Measurements from ENCODE around the gene KMT5B.

Gene KMT5B

DNA sequence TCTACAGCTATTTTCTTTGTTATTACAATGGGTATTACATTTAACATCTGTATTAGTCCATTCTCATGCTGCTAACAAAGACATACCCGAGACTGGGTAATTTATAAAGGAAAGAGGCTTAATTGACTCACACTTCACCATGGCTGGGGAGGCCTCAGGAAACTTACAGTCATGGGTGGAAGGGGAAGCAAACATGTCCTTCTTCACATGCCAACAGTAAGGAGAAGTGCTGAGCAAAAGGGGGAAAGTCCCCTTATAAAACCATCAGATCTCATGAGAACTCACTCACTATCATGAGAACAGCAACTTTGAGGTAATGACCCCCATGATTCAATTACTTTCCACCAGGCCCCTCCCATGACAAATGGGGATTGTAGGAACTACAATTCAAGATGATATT, 16.5 kb upstream of the KMT5B start:
- no peak for TF ChIP-seq GATA3 (IDR thresholded peaks at IDR 0.05; ENCODE audit: low read depth, low read length)
- no peak for TF ChIP-seq GATA2 (IDR thresholded peaks at IDR 0.05; ENCODE audit: low read depth, low read length)

DNA sequence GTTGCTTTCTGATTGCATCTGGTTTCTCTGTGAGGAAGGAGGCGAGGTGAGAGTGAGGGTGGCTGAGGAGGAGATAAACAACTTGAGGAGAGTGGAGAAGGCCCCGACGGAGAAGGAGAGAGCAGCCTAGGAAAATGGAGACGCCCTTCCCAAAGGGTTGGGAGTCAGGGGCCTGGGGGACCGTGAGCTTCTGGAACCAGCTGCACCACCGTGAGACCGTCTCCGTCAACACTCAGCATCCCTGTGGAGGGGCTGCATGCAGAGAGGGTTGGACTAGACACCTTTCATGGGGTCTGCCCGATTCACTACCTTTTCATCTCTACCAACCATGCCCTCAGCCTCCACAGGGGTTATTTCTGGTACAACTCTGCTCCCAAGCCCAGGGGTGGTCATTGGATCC, 13.3 kb upstream of the KMT5B start:
- TF ChIP-seq GATA2 (IDR thresholded peaks at IDR 0.05; ENCODE audit: low read depth, low read length) = no peak
- TF ChIP-seq GATA3 (IDR thresholded peaks at IDR 0.05; ENCODE audit: low read depth, low read length) = no peak

DNA sequence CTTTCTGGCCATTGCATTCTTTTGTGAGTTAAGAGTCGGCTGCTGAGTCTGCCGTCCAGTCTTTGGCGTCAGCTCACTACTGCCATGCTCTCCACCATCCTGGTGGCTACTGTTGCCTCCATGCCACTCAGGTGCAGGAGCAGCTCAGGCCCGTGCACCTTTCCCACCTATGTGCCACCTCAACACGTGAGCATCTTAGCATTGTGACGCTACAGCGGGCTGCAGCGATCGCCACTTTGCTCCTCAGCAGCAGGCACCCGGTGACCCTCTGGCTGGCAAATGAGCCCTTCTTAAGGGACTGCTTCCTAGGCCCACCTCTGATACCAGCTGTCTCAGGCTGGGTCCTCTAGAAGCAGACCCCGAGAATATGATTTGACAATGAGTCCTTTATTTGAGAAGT, 11.5 kb upstream of the KMT5B start:
- TF ChIP-seq GATA2 (IDR thresholded peaks at IDR 0.05; ENCODE audit: low read depth, low read length) (no peak), GATA3 (IDR thresholded peaks at IDR 0.05; ENCODE audit: low read depth, low read length) (no peak)

DNA sequence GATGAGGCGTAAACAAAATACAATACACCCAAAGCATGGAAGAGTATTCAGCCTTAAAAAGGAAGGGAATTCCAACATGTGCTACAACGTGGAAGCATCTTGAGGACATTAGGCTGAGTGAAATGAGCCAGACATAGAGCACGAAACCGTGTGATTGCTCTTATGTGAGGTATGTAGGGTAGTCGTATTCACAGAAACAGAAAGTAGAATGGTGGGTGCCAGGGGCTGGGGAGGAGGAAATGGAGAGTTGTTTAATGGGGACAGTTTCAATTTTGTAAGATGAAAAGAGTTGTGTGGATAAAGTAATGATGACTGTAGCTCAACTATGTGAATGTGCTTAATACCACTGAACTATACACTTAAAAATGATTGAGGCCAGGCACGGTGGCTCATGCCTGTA, 10.2 kb upstream of the KMT5B start:
- TF ChIP-seq GATA2 (IDR thresholded peaks at IDR 0.05; ENCODE audit: low read depth, low read length) (no peak), GATA3 (IDR thresholded peaks at IDR 0.05; ENCODE audit: low read depth, low read length) (no peak)

DNA sequence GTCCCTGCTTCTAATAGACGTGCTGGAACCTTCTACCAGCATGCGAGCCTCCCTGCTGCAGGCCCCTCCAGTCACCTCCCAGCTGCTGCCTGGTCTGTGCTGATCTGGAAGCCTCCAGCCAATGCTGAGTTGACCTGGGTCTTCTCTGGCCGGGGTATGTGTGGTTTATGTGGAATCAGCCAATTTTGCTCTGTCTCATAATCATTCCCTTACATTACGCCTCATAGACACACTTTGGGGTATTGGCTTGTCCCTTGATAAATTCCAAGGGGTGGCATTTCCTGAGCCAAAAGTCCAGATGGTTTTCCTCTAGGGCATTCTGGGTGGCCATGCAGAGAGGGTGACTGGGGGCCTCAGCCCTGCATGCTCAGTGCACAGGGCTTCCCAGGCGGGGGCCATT, 8.3 kb upstream of the KMT5B start:
- TF ChIP-seq GATA2 (IDR thresholded peaks at IDR 0.05; ENCODE audit: low read depth, low read length) (no peak), GATA3 (IDR thresholded peaks at IDR 0.05; ENCODE audit: low read depth, low read length) (no peak)

DNA sequence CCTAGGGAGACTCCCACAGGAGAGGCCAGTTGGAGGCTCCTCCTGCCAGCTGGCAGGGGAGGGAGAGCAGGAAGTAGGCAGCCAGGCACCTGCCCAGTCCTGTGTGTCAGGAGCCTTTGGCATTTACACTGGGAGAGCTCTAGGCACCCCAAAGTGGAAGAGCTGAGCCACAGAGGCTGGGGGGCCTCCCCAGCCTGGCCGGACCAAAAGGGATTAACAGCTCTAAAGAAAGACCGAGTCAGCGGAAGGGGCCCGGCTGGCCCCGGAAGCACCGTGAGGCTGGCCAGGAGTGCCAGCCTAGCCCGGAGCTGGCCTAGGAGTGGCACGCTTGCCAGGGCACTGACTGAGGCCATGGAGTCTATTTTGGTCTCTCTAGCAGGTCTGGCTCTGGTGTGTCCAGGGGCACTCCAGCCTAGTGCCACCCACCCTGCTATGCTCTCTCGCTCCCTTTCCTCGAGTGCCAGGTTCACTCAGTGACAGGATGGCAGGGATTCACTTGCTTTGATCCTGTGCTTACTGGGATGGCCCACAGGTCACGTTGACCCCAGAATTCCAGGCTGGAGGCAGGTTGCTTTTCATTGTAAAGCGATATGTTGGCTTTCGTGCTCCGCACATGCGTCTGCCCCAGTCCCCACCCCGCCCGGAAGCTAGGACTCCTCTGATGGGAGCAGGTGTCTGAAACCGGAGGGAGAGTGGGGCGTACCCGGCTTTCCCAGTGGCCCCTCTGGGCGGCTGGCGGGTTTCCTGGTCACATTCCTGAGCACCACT, 3.3 kb upstream of the KMT5B start:
- TF ChIP-seq GATA2 (IDR thresholded peaks at IDR 0.05; ENCODE audit: low read depth, low read length) (no peak), GATA3 (IDR thresholded peaks at IDR 0.05; ENCODE audit: low read depth, low read length) (no peak)

DNA sequence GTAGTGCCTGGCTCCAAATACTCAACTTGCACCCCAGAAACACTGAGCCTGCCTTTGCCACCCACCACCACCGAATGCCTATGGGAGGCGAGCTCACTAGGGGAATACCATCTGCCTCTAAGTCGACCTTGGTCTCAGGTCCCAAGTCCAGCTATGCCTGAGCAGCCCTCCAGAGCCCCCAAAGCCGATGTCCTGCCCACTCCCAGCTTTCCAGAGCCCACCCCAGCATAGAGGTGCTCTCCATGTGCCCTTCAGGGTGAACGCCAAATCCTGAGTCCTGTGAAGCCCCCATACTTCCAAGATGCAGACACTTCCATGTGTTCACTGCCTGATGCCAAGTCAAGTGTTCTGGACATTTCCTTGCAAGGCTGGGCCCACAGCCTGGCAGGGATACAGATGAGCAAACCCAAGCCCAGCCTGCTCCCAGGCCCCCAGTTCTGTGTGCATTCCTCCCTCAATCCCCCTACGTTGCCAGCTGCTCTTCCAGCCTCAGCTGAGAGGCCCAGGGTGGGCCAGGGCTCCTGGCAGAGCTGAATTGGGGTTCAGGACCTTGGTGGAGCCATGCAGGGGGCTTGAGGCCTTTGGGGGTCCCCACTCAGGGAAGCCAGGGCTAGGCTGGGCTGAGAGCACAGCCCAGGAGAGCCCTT, 2.6 kb upstream of the KMT5B start:
- TF ChIP-seq GATA3 (IDR thresholded peaks at IDR 0.05; ENCODE audit: low read depth, low read length) (no peak), GATA2 (IDR thresholded peaks at IDR 0.05; ENCODE audit: low read depth, low read length) (no peak)

DNA sequence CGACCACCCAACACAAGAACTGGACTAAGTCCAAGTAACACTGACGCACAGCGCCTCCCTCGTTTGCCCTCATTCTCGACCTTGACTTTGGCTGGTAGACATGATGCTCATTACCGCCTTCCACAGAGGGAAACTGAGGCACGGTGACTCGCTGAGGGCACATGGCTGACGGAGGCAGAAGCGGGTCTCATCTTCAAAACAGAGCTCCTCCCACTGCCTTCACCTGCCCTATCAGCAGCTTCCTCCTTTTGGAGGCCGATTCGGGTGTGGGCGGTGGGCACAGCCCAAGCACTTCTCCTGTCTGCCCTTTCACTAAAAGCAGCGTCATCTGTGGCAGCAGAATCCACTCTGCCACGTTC, 2.0 kb upstream of the KMT5B start:
- TF ChIP-seq GATA2 (IDR thresholded peaks at IDR 0.05; ENCODE audit: low read depth, low read length) = no peak
- no peak for TF ChIP-seq GATA3 (IDR thresholded peaks at IDR 0.05; ENCODE audit: low read depth, low read length)

DNA sequence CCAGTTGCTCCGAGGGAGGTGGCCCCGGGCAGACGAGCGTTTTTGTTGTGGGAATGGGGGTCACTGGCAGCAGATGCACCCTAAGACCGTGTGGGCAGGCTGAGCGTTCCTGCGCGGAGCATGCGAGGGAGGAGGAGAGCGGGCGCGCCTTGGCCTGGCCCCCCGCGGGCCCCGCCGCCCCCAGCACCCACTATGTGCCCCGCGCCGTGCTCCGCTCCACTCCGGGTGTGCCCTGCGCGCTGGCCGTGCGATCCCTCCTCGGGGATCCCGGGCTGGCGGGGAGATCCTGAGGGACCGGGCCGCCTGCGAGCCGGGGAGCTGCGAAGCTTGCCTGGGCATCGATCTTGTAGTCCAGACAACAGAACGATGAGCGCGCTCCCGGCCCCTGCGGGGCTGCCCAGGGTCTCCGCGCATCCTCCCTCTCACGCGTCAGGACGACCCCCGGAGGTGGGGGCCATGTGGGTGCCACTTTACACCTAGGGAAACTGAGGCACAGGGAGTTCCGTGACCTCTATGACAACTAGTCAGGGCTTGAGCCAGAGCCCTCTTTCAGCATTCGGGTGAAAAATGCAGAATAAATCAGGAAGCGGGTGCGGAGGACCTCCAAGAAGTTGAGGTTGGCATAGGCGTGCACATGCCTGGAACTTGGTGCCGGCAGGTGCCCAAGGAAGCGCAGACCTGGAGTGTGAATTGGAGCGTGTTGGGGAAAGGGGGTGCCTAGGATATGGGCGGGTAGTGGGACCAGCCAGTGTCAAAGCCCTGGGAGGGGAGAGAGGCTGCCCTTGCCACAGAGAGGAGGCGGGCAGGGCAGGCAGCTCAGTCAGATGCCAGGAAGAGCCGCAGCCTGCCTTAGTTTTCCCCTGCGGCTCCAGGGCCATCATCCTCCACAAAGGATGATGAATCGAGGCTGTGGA, 1.3 kb upstream of the KMT5B start:
- TF ChIP-seq GATA3 (IDR thresholded peaks at IDR 0.05; ENCODE audit: low read depth, low read length) = no peak
- no peak for TF ChIP-seq GATA2 (IDR thresholded peaks at IDR 0.05; ENCODE audit: low read depth, low read length)

DNA sequence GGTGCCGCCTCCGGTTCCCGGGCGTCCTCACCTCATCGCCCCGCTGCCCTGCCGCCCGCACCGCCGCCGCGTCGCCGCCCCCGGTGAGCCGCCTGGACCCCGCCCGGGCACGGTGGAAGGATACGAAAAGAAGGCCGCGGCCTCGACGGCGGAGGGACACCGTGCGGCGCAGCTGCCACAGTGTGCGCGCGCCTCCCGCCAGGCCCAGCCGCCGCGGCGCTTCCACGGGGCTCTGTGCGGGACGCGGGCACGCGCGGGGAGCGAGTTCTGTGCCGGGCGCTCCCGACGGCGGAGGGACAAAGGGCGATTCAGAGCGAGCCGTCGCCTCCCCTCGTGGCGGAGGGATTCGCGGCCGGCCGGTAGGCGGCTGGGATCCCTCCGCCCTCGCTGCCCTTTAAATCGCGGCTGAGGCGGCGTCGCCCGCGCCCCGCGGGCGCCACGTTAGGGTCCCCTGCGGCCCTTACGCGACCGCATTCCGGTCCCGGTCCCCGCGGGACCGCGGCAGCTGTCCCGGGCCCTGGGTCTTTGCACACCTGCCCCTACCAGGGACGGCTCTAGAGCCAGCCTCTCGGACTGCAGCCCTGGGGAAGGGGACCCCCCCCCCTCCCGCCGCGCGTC, 568 bp upstream of the KMT5B start:
- TF ChIP-seq GATA2 (IDR thresholded peaks at IDR 0.05; ENCODE audit: low read depth, low read length) (no peak), GATA3 (IDR thresholded peaks at IDR 0.05; ENCODE audit: low read depth, low read length) (no peak)

DNA sequence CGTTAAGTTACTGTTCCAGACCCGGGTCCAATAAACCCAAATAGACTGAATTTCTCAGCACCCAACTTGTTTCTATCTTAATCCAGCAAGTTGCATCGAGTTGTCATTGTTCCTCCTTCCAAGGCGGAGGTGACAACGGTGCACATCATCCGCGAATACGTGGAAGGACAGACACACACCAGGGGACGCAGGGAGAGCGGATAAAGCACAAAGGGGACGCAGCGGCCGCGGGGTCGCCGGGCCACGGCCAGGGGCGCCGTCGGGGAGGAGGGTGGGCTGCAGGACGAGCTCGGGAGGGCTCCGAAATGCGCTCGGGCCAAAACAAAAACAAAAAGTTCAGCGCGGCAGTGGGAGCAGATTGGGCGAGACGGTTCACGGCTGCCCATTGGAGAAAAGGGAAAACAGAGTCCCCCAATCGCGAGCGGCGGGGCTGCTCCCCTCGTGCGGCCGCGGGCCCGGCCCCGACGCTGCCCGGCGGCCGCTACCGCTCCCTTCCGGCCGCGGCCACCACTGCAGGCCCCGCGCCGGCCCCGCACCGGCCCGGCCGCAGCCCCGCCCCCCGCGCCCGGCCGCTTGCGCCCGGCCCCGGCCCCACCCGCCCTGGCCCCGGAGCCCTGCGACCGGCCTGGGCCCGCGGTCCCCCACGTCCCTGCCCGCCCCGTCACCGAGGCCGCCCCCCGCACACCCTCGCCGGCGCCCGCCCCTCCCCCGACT, 518 bp downstream of the KMT5B start:
- TF ChIP-seq GATA2 (IDR thresholded peaks at IDR 0.05; ENCODE audit: low read depth, low read length) = no peak
- TF ChIP-seq GATA3 (IDR thresholded peaks at IDR 0.05; ENCODE audit: low read depth, low read length) = no peak

DNA sequence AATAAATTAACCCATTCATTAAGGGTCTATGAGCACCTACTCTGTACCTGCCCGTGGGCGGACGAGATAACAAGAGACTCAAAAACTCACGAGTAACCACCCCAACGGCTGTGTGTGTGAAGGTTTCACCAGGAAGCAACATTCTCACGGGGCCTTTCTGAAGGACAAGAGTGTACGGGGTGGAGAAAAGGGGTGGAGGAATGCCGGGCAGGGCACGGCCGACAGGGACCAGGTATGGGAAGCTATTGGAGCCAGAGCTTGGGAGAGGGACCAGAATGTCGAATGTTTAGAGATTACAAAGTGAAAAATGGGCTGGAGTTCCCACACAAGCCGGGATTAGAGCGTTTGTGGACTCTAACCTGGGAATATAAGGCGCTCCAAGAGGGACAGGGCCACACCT, 1.6 kb downstream of the KMT5B start:
- TF ChIP-seq GATA3 (IDR thresholded peaks at IDR 0.05; ENCODE audit: low read depth, low read length) (no peak), GATA2 (IDR thresholded peaks at IDR 0.05; ENCODE audit: low read depth, low read length) (no peak)

DNA sequence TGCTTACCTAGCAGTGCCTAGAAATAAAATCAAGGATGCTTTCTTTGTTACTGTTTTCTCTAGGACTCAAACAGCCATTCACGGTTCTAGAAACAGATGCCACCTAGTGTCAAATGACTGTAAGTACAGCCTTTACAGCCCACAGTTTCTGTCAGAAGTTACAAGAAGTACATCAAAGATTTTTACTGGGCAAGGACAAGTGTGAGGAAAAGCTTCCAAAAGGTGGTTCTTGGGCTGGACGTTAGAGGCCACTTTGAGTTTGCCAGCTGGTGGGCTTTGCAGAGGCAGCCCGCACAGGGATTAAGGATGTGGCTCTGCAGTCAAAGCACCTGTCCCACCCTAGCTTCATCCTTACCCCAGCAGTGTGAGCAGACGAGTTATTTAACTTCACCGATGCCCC, 6.9 kb downstream of the KMT5B start:
- no peak for TF ChIP-seq GATA2 (IDR thresholded peaks at IDR 0.05; ENCODE audit: low read depth, low read length)
- no peak for TF ChIP-seq GATA3 (IDR thresholded peaks at IDR 0.05; ENCODE audit: low read depth, low read length)
